SK-N-SH (cell line): Measurements from ENCODE around the gene TBPL1. TPM values are rescaled to one million over a fixed set of nuclear protein-coding genes. Genes with fewer than 3 reads are reported as not detected.

Experiments used
- CTCF ChIA-PET: fragments of 300-600, 350-600 bp; formaldehyde crosslinking; extraction: SDS; loops from one replicate; lab custom pipeline; 2021; lab: Yijun Ruan, JAX
- POLR2A ChIA-PET: fragments of 350-600 bp; sonication (Branson Sonifier 250); formaldehyde crosslinking; extraction: SDS; loops from one replicate; lab custom pipeline; 2020; ENCODE audit warnings: antibody characterized with exemption, inconsistent platforms; lab: Yijun Ruan, JAX
- DNase-seq: peaks from one replicate; pipeline ENCODE4 v3.0.0; 2012
- H2AFZ ChIP-seq: fragments of 200-600 bp; sonication (generic); 2 replicates; pipeline ENCODE4 v1.8.1; 2016; ENCODE audit warnings: antibody characterized with exemption, mild to moderate bottlenecking, low read depth
- H3F3A ChIP-seq: fragments of 200-600 bp; sonication (generic); replicated peaks from 2 replicates; pipeline ENCODE3; 2016; ENCODE audit warnings: antibody characterized with exemption, mild to moderate bottlenecking; ENCODE audit not compliant: insufficient read depth
- H3K27ac ChIP-seq, 2 experiments: fragments of 200-500 bp in 1 of 2; fragments of 200-600 bp in 1 of 2; sonication (Bioruptor generic) in 1 of 2; sonication (generic), shearing (Covaris generic) in 1 of 2; 2 replicates each; pipeline versions ENCODE4 v1.5.1 to v1.6.1; 2014 to 2016; ENCODE audit warnings: low read depth in 2 of 2, inconsistent platforms in 1 of 2, low read length in 1 of 2, mild to moderate bottlenecking in 1 of 2, mixed read lengths in 1 of 2
- H3K27me3 ChIP-seq: fragments of 200-600 bp; sonication (generic), shearing (Covaris generic); 2 replicates; pipeline ENCODE4 v1.6.1; 2016; ENCODE audit warnings: mixed run types; ENCODE audit not compliant: insufficient read depth
- H3K36me3 ChIP-seq, 2 experiments: fragments of 200-500 bp in 1 of 2; fragments of 200-600 bp in 1 of 2; sonication (Bioruptor generic) in 1 of 2; sonication (generic) in 1 of 2; replicated peaks in 1 of 2; 2 replicates each; pipeline versions ENCODE3 to v1.5.1; 2014 to 2016; ENCODE audit warnings: low read length in 1 of 2, mild to moderate bottlenecking in 1 of 2; ENCODE audit not compliant: insufficient read depth in 2 of 2, control insufficient read depth in 1 of 2
- H3K4me1 ChIP-seq, 2 experiments: fragments of 200-500 bp in 1 of 2; fragments of 200-600 bp in 1 of 2; sonication (Bioruptor generic) in 1 of 2; sonication (generic), shearing (Covaris generic) in 1 of 2; 2 replicates each; pipeline versions ENCODE4 v1.5.1 to v1.6.1; 2014 to 2016; ENCODE audit warnings: low read depth in 1 of 2, low read length in 1 of 2, mixed run types in 1 of 2; ENCODE audit not compliant: insufficient read depth in 2 of 2, control insufficient read depth in 1 of 2
- H3K4me2 ChIP-seq: fragments of 200-600 bp; sonication (generic), shearing (Covaris generic); 2 replicates; pipeline ENCODE4 v1.6.1; 2017; ENCODE audit warnings: mixed run types
- H3K4me3 ChIP-seq, 2 experiments: fragments of 200-500 bp in 1 of 2; fragments of 200-600 bp in 1 of 2; sonication (Bioruptor generic) in 1 of 2; sonication (generic), shearing (Covaris generic) in 1 of 2; 2 replicates each; pipeline versions ENCODE4 v1.5.1 to v1.8.1; 2014 to 2016; ENCODE audit warnings: low read depth in 2 of 2, inconsistent platforms in 1 of 2, low read length in 1 of 2, mild to moderate bottlenecking in 1 of 2, mixed read lengths in 1 of 2, moderate library complexity in 1 of 2
- H3K79me2 ChIP-seq: fragments of 200-600 bp; sonication (generic); 2 replicates; pipeline ENCODE4 v1.8.1; 2017; ENCODE audit warnings: mild to moderate bottlenecking; ENCODE audit not compliant: insufficient read depth
- H3K9ac ChIP-seq: fragments of 200-600 bp; sonication (generic); 2 replicates; pipeline ENCODE4 v1.6.1; 2017; ENCODE audit warnings: mixed run types
- H3K9me2 ChIP-seq: fragments of 200-600 bp; sonication (generic); 2 replicates; pipeline ENCODE4 v1.6.1; 2017; ENCODE audit warnings: mixed run types
- H3K9me3 ChIP-seq: fragments of 200-600 bp; sonication (generic); 2 replicates; pipeline ENCODE4 v1.6.1; 2017; ENCODE audit warnings: mixed run types, mild to moderate bottlenecking, moderate library complexity
- H4K20me1 ChIP-seq: fragments of 200-600 bp; sonication (generic); 2 replicates; pipeline ENCODE4 v1.6.1; 2017; ENCODE audit warnings: mild to moderate bottlenecking, mixed run types; ENCODE audit not compliant: insufficient read depth
- CTCF ChIP-seq: fragments of 200-600 bp; sonication (generic); IDR thresholded peaks from 2 replicates; pipeline ENCODE4 v1.6.1; 2017; ENCODE audit warnings: antibody characterized with exemption, mild to moderate bottlenecking, moderate library complexity
- ELF1 ChIP-seq: IDR thresholded peaks from 2 replicates; pipeline ENCODE4 v1.4.0; 2012
- EZH2phosphoT487 ChIP-seq: fragments of 200-600 bp; sonication (generic); IDR thresholded peaks from 2 replicates; pipeline ENCODE4 v1.6.1; 2017; ENCODE audit warnings: low read depth, mixed run types, mild to moderate bottlenecking, antibody characterized with exemption, moderate library complexity, borderline replicate concordance
- FOXM1 ChIP-seq: IDR thresholded peaks from 2 replicates; pipeline ENCODE4 v1.4.0; 2012; ENCODE audit warnings: low read depth, mild to moderate bottlenecking
- GABPA ChIP-seq: IDR thresholded peaks from 2 replicates; pipeline ENCODE4 v1.4.0; 2012; ENCODE audit warnings: low read depth, mild to moderate bottlenecking
- GATA2 ChIP-seq: sonication (generic); formaldehyde crosslinking; IDR thresholded peaks from 2 replicates; pipeline ENCODE4 v1.5.0; 2020; ENCODE audit warnings: mild to moderate bottlenecking, missing genetic modification reagents
- MEF2A ChIP-seq: IDR thresholded peaks from 2 replicates; pipeline ENCODE4 v1.4.0; 2012; ENCODE audit warnings: low read depth, borderline replicate concordance
- MXI1 ChIP-seq: IDR thresholded peaks from 2 replicates; pipeline ENCODE4 v1.6.1; 2012; ENCODE audit warnings: mild to moderate bottlenecking, low read depth, low read length, improper control_type of control experiment
- NFIC ChIP-seq: IDR thresholded peaks from 2 replicates; pipeline ENCODE4 v1.4.0; 2012; ENCODE audit warnings: borderline replicate concordance
- NRF1 ChIP-seq: IDR thresholded peaks from 2 replicates; pipeline ENCODE4 v1.6.1; 2012; ENCODE audit warnings: low read depth, mild to moderate bottlenecking, low read length
- PBX3 ChIP-seq: IDR thresholded peaks from 2 replicates; pipeline ENCODE4; 2012
- POLR2AphosphoS5 ChIP-seq: IDR thresholded peaks from 2 replicates; pipeline ENCODE4 v1.6.1; 2012; ENCODE audit warnings: low read depth, low read length
- RCOR1 ChIP-seq: fragments of 150-350 bp; IDR thresholded peaks from 2 replicates; pipeline ENCODE4 v1.6.1; 2017; ENCODE audit warnings: antibody characterized with exemption, low read length
- RFX5 ChIP-seq: IDR thresholded peaks from 2 replicates; pipeline ENCODE4 v1.6.1; 2012; ENCODE audit warnings: mild to moderate bottlenecking, improper control_type of control experiment, low read length
- ZBTB33 ChIP-seq: IDR thresholded peaks from 2 replicates; pipeline ENCODE4 v1.4.0; 2012; ENCODE audit warnings: low read depth, borderline replicate concordance
- WGBS: methylation state at CpG from one replicate; pipeline ENCODE4 v1.1.6; 2017; ENCODE audit warnings: low lambda C conversion rate; 5-methylcytosine and 5-hydroxymethylcytosine counted together
- polyA plus RNA-seq, 3 experiments: library from polyadenylated mRNA; depleted of rRNA; stranded (reverse); fragments of >200 nt; gene quantifications; 2 replicates each; pipeline ENCODE4 v1.2.3, GENCODE V29; 2012

Gene TBPL1
- polyA plus RNA-seq, 1 of the 3 experiments (the other 2 are of a cell fraction): 16.3 TPM

- CTCF ChIA-PET: interaction anchor here (1.4 to 7.1 kb wide), 4 partner anchors 25 to 175 kb away, joined by 3 to 42 read pairs (median 11); no protein-coding TSS in a partner anchor
- Histone ChIP-seq H3K4me3 (no peak overlapping the region), H3K4me2 (no peak overlapping the region), H2AFZ (no peak overlapping the region), H3K27me3 (no peaks in the 10 kb centered on the region), H3K9ac (no peak overlapping the region), H3K36me3 (no peaks in the 10 kb centered on the region), H4K20me1 (no peaks in the 10 kb centered on the region), H3K9me3 (no peaks in the 10 kb centered on the region), H3K9me2 (no peaks in the 10 kb centered on the region), H3K4me1 (peaks cover 0 to 8% of the 10 kb centered on the region in 2 experiments; a peak in 2 of 4 replicates), H3K27ac (no peak overlapping the region), H3F3A (peaks cover 6% of the 10 kb centered on the region), H3K79me2 (peaks cover 3% of the 10 kb centered on the region; the same call in 1 of the 2 replicates)
- POLR2A ChIA-PET: interaction anchor here (0.7 kb wide), 1 partner anchor 1128 kb away, joined by 3 read pairs; no protein-coding TSS in a partner anchor
- 37% methylated on average over 2 of the region's 2 CpGs for WGBS
- TF ChIP-seq NFIC (no peak), CTCF (no peak), MXI1 (no peak)
- DNase-seq: no peak
These were observed 4.6 kb upstream of the TBPL1 start for GRCh38 chr6:133948472-133948871.

GRCh38 chr6:133951227-133951626, 1.8 kb upstream of the TBPL1 start:
- Histone ChIP-seq H3F3A (peaks cover 6% of the 10 kb centered on the region), H3K9ac (peak overlapping the region; percentile 85; the same call in 1 of the 2 replicates), H3K27ac (peak overlapping the region; percentile 91 to 94; a peak in 3 of 4 replicates), H3K4me2 (peak overlapping the region; percentile 94), H3K9me3 (no peaks in the 10 kb centered on the region), H2AFZ (peak overlapping the region; percentile 90), H4K20me1 (peaks cover 16% of the 10 kb centered on the region), H3K27me3 (no peaks in the 10 kb centered on the region), H3K4me3 (peak overlapping the region; percentile 77 to 98), H3K9me2 (no peaks in the 10 kb centered on the region), H3K36me3 (no peaks in the 10 kb centered on the region), H3K4me1 (peaks cover 6 to 23% of the 10 kb centered on the region in 2 experiments; a peak in 3 of 4 replicates), H3K79me2 (peaks cover 31% of the 10 kb centered on the region)
- WGBS: 88% methylated on average over 4 of the region's 4 CpGs
- ChIA-PET CTCF (interaction anchor here (0.9 to 7.1 kb wide), 6 partner anchors 9 to 146 kb away, joined by 3 to 42 read pairs (median 14); no protein-coding TSS in a partner anchor), POLR2A (interaction anchor here (0.7 kb wide), 1 partner anchor 1137 kb away, joined by 3 read pairs; the partner anchor contains the start of gene RPS12)
- DNase-seq: no peak
- TF ChIP-seq CTCF (no peak), EZH2phosphoT487 (no peak), ELF1 (no peak), RFX5 (no peak), GABPA (no peak), MEF2A (no peak), POLR2AphosphoS5 (no peak), NRF1 (no peak), RCOR1 (no peak), ZBTB33 (no peak), FOXM1 (no peak), PBX3 (no peak), GATA2 (CRISPR knock-in tag) (no peak)
